ENCODE measurements around the gene MARK3.
"Not testable (repeated sequence)": the region's sequence is repeated elsewhere in the genome, so short reads cannot be mapped to it uniquely, and the experiment has no call there.

- TF ChIP-seq CTCF (conservative IDR thresholded peaks at IDR 0.05; ENCODE audit: low read depth, low read length); POLR2A (IDR thresholded peaks at IDR 0.05; ENCODE audit: low read depth, low read length); CEBPB (IDR thresholded peaks at IDR 0.05; ENCODE audit: low read depth, low read length); FOS (IDR thresholded peaks at IDR 0.05; ENCODE audit: low read depth, low read length); MAFK (IDR thresholded peaks at IDR 0.05; ENCODE audit: low read depth, low read length): not testable (repeated sequence)
Measured at GRCh38 chr14:103357552-103357951, 27.7 kb upstream of the MARK3 start.

All from IMR-90 (cell line).